Spleen (tissue), 7 donors: Measurements from ENCODE around the gene SPDEF.

Source experiments
- POLR2AphosphoS5 ChIP-seq, 3 donors: sonication (generic); formaldehyde crosslinking; IDR thresholded peaks; one replicate each; pipeline ENCODE4 v1.5.1; 2017; ENCODE audit warnings: antibody characterized with exemption in 3 of 3
- TF ChIP-seq, protein P1 (sequence below), 11 experiments: fragments of 200-600 bp in 7 of 11; fragments of 450-650 bp in 4 of 11; sonication (generic) in 4 of 11; IDR thresholded peaks in 8 of 11; conservative IDR thresholded peaks in 3 of 11; 1 replicate in 7 of 11; 2 replicates in 4 of 11; pipeline versions ENCODE4 v1.4.0 to v1.8.0; 2016 to 2021; ENCODE audit warnings: antibody characterized with exemption in 11 of 11, inconsistent platforms in 4 of 11, mild to moderate bottlenecking in 1 of 11
- donor health status: DM: no; HTN: no; CAD: no; lungs with moderate emphysema.
- donor health status: DM: no; HTN: no; CAD: no.
- donor health status: DM: no; HTN: no; CAD: no.

GRCh38 chr6:34562861-34563512, 6.9 kb upstream of the SPDEF start:
- TF ChIP-seq, protein P1, sequence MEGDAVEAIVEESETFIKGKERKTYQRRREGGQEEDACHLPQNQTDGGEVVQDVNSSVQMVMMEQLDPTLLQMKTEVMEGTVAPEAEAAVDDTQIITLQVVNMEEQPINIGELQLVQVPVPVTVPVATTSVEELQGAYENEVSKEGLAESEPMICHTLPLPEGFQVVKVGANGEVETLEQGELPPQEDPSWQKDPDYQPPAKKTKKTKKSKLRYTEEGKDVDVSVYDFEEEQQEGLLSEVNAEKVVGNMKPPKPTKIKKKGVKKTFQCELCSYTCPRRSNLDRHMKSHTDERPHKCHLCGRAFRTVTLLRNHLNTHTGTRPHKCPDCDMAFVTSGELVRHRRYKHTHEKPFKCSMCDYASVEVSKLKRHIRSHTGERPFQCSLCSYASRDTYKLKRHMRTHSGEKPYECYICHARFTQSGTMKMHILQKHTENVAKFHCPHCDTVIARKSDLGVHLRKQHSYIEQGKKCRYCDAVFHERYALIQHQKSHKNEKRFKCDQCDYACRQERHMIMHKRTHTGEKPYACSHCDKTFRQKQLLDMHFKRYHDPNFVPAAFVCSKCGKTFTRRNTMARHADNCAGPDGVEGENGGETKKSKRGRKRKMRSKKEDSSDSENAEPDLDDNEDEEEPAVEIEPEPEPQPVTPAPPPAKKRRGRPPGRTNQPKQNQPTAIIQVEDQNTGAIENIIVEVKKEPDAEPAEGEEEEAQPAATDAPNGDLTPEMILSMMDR (IDR thresholded peaks at IDR 0.05 in 8 of 11, conservative IDR thresholded peaks at IDR 0.05 in 3 of 11): no peak
- no peak for TF ChIP-seq POLR2AphosphoS5 (IDR thresholded peaks at IDR 0.05)
